PC-9 (cell line): Measurements from ENCODE around the gene HOXA4. TPM values are rescaled to one million over a fixed set of nuclear protein-coding genes. Genes with fewer than 3 reads are reported as not detected.

ENCODE experiments used
- BruUV-seq: library from RNA; stranded (reverse); fragments of 400-500 nt; replicated peaks from 2 replicates; lab custom pipeline; 2021; lab: Mats Ljungman, UMichigan
- CTCF ChIA-PET: fragments of 300-600 bp; sonication (Branson Sonifier 250); formaldehyde crosslinking; loops from one replicate; lab custom pipeline; 2022; ENCODE audit warnings: antibody characterized with exemption; lab: Charles Lee
- POLR2A ChIA-PET: fragments of 300-600 bp; sonication (Branson Sonifier 250); formaldehyde crosslinking; loops from one replicate; lab custom pipeline; 2022; ENCODE audit warnings: antibody characterized with exemption; ENCODE audit not compliant: unreplicated experiment; lab: Charles Lee
- DNase-seq, 2 experiments: peaks; one replicate each; pipeline versions ENCODE4 v3.0.0 to v3.0.0-alpha.2; 2015 to 2022; ENCODE audit warnings: mixed read lengths in 1 of 2
- H2AFZ ChIP-seq: fragments of 200-600 bp; sonication (generic); 2 replicates; pipeline ENCODE4 v1.8.1; 2017; ENCODE audit warnings: antibody characterized with exemption
- H3F3A ChIP-seq: fragments of 200-600 bp; sonication (generic); 2 replicates; pipeline ENCODE4 v1.8.1; 2017; ENCODE audit warnings: antibody characterized with exemption, mild to moderate bottlenecking, low read depth; ENCODE audit not compliant: insufficient read depth
- H3K27ac ChIP-seq: fragments of 200-600 bp; sonication (generic); 2 replicates; pipeline ENCODE4 v1.6.1; 2016; ENCODE audit warnings: mixed run types
- H3K27me3 ChIP-seq: fragments of 200-600 bp; sonication (generic); 2 replicates; pipeline ENCODE4 v1.6.1; 2016; ENCODE audit warnings: low read depth, mixed run types; ENCODE audit not compliant: insufficient read depth
- H3K36me3 ChIP-seq: fragments of 200-600 bp; sonication (generic); 2 replicates; pipeline ENCODE4 v1.6.1; 2016; ENCODE audit warnings: low read depth, mixed run types
- H3K4me1 ChIP-seq: fragments of 200-600 bp; sonication (generic); replicated peaks from 2 replicates; pipeline ENCODE4 v1.6.1; 2016; ENCODE audit warnings: mixed run types; ENCODE audit not compliant: insufficient read depth
- H3K4me2 ChIP-seq: fragments of 200-600 bp; sonication (generic); 2 replicates; pipeline ENCODE4 v1.6.1; 2017; ENCODE audit warnings: mixed run types
- H3K4me3 ChIP-seq: fragments of 200-600 bp; sonication (generic); 2 replicates; pipeline ENCODE4 v1.6.1; 2016; ENCODE audit warnings: mixed run types
- H3K79me2 ChIP-seq: fragments of 200-600 bp; sonication (generic); 2 replicates; pipeline ENCODE4 v1.6.1; 2017; ENCODE audit warnings: low read depth, mixed run types
- H3K9me2 ChIP-seq: fragments of 200-600 bp; sonication (generic); 2 replicates; pipeline ENCODE4 v1.8.1; 2017; ENCODE audit warnings: mild to moderate bottlenecking; ENCODE audit not compliant: insufficient read depth
- H3K9me3 ChIP-seq: fragments of 200-600 bp; sonication (generic); 2 replicates; pipeline ENCODE4 v1.8.1; 2016; ENCODE audit warnings: low read depth; ENCODE audit not compliant: insufficient read depth
- H4K20me1 ChIP-seq: fragments of 200-600 bp; sonication (generic); 2 replicates; pipeline ENCODE4 v1.8.1; 2017; ENCODE audit not compliant: insufficient read depth
- EZH2 ChIP-seq: fragments of 200-600 bp; sonication (generic); IDR thresholded peaks from 2 replicates; pipeline ENCODE4 v1.8.0; 2017; ENCODE audit warnings: antibody characterized with exemption, low read depth
- intact Hi-C: fragments of 100-400 bp; cut with micrococcal nuclease; formaldehyde crosslinking; loops from one replicate; pipeline ENCODE4 v1.10.0; 2022; ENCODE audit not compliant: unreplicated experiment
- total RNA-seq: library from RNA; stranded (reverse); gene quantifications from 2 replicates; pipeline ENCODE4 v1.2.3, GENCODE V29; 2021
- TF ChIP-seq, protein P1 (sequence below): fragments of 200-600 bp; sonication (generic); conservative IDR thresholded peaks from 2 replicates; pipeline ENCODE4 v1.6.1; 2017; ENCODE audit warnings: mixed run types, antibody characterized with exemption, mild to moderate bottlenecking, moderate library complexity

The HOXA4 gene
- total RNA-seq, 1 experiment from 2014 or later = not detected

DNA sequence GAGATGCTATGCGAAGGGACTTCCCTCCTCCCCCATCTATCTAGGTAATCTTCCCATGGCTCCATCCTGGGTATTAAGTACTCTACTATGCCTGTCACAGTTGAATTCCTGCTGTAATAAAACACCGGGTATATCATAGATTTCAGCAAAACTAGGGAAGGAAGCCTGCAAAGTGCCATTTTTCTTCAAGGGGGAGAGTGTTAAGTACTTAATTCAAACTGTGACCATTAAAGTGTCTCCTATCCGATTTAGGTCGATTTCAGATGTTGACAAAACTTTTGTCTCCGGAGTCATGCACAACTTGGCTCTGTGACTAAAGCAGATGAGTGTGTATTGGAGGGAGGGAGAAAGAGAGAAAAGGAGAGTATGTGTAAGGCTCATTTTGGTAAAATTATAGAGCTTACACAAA lies 4.6 kb downstream of the HOXA4 start:
- Histone ChIP-seq H3K79me2 (no peaks in the 10 kb centered on the region), H3K9me3 (no peaks in the 10 kb centered on the region), H3K36me3 (peaks cover 8% of the 10 kb centered on the region; the same call in 1 of the 2 replicates), H3K27ac (no peak overlapping the region), H3K9me2 (no peaks in the 10 kb centered on the region), H3K4me2 (no peak overlapping the region), H3K4me1 (peaks cover 9% of the 10 kb centered on the region; the same call in 1 of the 2 replicates), H4K20me1 (no peaks in the 10 kb centered on the region), H2AFZ (no peak overlapping the region), H3K27me3 (no peaks in the 10 kb centered on the region), H3K4me3 (no peak overlapping the region), H3F3A (0 out of 2 replicates have a peak, but pooled peaks cover 3% of the 10 kb centered on the region)
- DNase-seq = no peak
- ChIA-PET CTCF (no interaction called here), POLR2A (no interaction called here)
- no TSS peak for BruUV-seq
- TF ChIP-seq EZH2 = no peak
- TF ChIP-seq, protein P1, sequence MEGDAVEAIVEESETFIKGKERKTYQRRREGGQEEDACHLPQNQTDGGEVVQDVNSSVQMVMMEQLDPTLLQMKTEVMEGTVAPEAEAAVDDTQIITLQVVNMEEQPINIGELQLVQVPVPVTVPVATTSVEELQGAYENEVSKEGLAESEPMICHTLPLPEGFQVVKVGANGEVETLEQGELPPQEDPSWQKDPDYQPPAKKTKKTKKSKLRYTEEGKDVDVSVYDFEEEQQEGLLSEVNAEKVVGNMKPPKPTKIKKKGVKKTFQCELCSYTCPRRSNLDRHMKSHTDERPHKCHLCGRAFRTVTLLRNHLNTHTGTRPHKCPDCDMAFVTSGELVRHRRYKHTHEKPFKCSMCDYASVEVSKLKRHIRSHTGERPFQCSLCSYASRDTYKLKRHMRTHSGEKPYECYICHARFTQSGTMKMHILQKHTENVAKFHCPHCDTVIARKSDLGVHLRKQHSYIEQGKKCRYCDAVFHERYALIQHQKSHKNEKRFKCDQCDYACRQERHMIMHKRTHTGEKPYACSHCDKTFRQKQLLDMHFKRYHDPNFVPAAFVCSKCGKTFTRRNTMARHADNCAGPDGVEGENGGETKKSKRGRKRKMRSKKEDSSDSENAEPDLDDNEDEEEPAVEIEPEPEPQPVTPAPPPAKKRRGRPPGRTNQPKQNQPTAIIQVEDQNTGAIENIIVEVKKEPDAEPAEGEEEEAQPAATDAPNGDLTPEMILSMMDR = no peak
- intact Hi-C loops = no loop called here

DNA sequence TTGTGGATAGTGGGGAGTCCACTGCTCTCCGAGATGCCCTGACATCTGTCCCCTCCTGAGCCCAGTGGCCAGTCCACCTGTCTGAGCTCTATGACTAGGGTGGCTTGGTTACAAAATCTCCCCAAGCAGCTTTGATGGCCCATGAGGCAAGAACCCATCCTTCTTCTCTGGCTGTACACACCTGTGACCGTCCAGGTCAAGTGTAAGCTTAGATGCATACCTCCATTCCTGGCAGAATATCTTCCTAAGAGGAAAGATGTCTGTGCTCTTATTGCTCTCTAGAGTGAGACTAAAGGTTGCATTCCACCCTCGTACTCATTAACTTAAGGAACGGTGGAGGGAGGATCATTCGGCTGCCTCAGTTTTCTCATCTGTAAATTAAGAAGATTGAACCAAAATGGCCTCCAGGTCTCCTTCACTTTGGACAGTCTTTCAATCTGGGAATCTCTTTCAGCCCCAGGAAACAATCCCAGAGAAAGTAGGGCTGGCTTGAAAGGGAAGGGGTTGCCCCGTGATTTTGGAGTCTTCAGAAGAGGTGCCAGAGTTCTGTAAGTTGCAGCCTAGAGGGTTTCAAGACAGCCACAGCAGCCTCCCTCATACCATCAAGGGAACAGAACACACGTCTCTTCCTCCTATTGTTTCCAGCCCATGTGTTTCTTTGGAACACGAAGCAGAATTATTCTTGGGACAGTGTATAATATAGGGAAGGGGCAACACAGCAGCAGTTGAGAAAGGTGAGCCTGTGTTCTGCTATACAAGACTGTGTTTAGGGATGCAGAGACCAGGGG lies 5.5 kb downstream of the HOXA4 start:
- no TSS peak for BruUV-seq
- no peak overlapping the region for H3K4me3 ChIP-seq
- H3K4me1 ChIP-seq = peaks cover 9% of the 10 kb centered on the region; the same call in 1 of the 2 replicates
- H3K27me3 ChIP-seq = no peaks in the 10 kb centered on the region
- H3K9me3 ChIP-seq = no peaks in the 10 kb centered on the region
- H3K9me2 ChIP-seq = no peaks in the 10 kb centered on the region
- DNase-seq = no peak
- POLR2A ChIA-PET = no interaction called here
- peaks cover 8% of the 10 kb centered on the region; the same call in 1 of the 2 replicates for H3K36me3 ChIP-seq
- CTCF ChIA-PET = no interaction called here
- H4K20me1 ChIP-seq = no peaks in the 10 kb centered on the region
- intact Hi-C loops = no loop called here
- no peak overlapping the region for H2AFZ ChIP-seq
- TF ChIP-seq, protein P1 = no peak
- no peak for TF ChIP-seq EZH2
- H3K27ac ChIP-seq = no peak overlapping the region
- H3F3A ChIP-seq = peaks cover 11% of the 10 kb centered on the region; the same call in 1 of the 2 replicates
- H3K4me2 ChIP-seq = no peak overlapping the region
- H3K79me2 ChIP-seq = no peaks in the 10 kb centered on the region

DNA sequence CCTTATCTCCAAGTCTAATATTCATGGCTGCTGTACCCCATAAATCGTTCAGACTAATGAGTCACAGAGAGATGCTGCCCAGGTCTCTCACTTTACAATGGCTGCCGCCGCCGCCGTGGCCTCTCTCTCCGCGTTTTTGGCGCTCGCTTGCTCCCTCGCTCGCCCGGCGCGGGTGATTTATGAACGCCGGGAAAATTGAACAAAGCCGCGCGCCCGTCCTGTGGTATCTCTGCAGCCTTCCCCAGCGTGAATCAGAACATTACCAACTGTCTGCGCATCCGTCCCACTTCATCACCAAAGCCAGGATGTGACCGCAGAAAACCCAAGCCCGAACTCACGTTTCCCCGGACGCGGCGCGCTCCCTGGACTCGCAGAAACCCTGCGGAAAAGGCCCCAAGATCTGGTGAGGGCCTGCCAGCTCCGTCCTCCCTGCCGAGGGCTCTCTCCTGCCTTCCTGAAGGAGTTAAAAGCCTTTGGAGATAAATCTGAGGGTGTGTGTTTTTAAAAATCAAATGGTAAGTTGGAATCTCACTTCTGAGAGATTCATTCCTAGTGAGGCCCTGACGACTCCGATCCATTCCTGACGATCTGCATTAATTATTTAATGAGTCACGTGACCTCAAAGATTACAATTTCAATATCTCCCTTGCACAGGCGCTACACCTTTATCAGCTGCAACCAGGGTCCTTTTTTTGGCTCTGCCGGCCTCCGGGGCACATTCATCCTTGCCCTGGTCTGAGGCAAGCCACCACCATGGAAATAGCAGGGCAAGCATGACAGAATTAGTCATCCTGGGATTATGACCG lies 6.3 kb downstream of the HOXA4 start:
- POLR2A ChIA-PET = interaction anchor here (0.6 kb wide), 1 partner anchor 11 kb away, joined by 4 read pairs; no protein-coding TSS in a partner anchor

More for the DNA sequence above, 6.3 kb downstream of the HOXA4 start:
- Histone ChIP-seq H3K36me3 (peaks cover 8% of the 10 kb centered on the region; the same call in 1 of the 2 replicates), H2AFZ (no peak overlapping the region), H3K27ac (no peak overlapping the region), H3K27me3 (no peaks in the 10 kb centered on the region), H3K9me2 (no peaks in the 10 kb centered on the region), H3K79me2 (no peaks in the 10 kb centered on the region), H4K20me1 (no peaks in the 10 kb centered on the region), H3K4me3 (no peak overlapping the region), H3K4me2 (no peak overlapping the region), H3K9me3 (no peaks in the 10 kb centered on the region), H3K4me1 (peaks cover 9% of the 10 kb centered on the region; the same call in 1 of the 2 replicates), H3F3A (peaks cover 19% of the 10 kb centered on the region)
- no peak for DNase-seq
- intact Hi-C loops = no loop called here
- CTCF ChIA-PET = no interaction called here
- no peak for TF ChIP-seq EZH2
- TF ChIP-seq, protein P1 = no peak
- no TSS peak for BruUV-seq
